ENCODE results near the gene GPR39.

Gene GPR39

DNA sequence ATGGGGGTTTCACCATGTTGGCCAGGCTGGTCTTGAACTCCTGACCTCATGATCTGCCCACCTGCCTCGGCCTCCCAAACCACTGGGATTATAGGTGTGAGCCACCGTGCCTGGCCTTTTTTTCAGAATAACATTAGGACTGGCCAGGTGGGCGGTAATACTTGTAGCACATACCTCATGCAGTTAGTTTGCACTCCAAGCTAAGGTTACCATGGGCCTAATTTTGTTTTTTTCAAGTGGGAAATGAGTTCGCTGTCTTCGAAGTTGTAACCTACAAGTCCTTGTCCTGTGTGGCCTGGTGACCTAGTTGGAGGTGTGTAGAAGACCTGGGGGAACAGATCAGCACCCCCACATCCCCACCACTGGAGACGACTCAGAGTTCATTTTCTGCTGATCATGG, 178.6 kb downstream of the GPR39 start:
- no peak overlapping the region for H3K27ac Mint-ChIP-seq
- peaks cover 6% of the 10 kb centered on the region for H3K27me3 Mint-ChIP-seq (ENCODE audit: low read depth, poor library complexity)
- H3K4me3 Mint-ChIP-seq: no peak overlapping the region
- TF ChIP-seq, protein P1, sequence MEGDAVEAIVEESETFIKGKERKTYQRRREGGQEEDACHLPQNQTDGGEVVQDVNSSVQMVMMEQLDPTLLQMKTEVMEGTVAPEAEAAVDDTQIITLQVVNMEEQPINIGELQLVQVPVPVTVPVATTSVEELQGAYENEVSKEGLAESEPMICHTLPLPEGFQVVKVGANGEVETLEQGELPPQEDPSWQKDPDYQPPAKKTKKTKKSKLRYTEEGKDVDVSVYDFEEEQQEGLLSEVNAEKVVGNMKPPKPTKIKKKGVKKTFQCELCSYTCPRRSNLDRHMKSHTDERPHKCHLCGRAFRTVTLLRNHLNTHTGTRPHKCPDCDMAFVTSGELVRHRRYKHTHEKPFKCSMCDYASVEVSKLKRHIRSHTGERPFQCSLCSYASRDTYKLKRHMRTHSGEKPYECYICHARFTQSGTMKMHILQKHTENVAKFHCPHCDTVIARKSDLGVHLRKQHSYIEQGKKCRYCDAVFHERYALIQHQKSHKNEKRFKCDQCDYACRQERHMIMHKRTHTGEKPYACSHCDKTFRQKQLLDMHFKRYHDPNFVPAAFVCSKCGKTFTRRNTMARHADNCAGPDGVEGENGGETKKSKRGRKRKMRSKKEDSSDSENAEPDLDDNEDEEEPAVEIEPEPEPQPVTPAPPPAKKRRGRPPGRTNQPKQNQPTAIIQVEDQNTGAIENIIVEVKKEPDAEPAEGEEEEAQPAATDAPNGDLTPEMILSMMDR (IDR thresholded peaks at IDR 0.05): no peak
- H3K36me3 Mint-ChIP-seq (ENCODE audit: low read depth): peaks cover 5% of the 10 kb centered on the region
- DNase-seq: no peak
- peaks cover 12% of the 10 kb centered on the region for H3K9me3 Mint-ChIP-seq
- H3K4me1 Mint-ChIP-seq: peaks cover 40% of the 10 kb centered on the region

DNA sequence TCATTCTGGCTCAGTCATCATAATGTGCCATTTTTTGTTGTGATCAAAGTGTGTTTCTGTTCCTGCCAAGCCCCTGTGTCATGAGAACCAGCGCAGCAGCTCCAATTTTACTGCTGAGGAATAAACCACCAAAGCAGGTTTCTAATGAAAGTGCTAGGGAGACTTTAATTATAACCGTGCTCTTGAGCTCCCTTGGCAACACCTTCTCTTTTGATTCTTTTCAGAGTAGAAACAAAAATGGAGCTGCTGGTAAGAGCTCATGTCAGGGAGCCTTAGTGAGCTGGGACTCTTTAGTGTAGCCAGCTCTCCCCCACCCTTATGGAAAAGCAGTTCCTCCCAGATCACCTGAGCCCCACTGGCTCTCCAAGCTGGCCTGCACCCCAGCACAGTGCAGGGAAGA, 179.1 kb downstream of the GPR39 start:
- H3K27ac Mint-ChIP-seq: no peak overlapping the region
- peaks cover 7% of the 10 kb centered on the region for H3K9me3 Mint-ChIP-seq
- H3K27me3 Mint-ChIP-seq (ENCODE audit: low read depth, poor library complexity): peaks cover 7% of the 10 kb centered on the region
- TF ChIP-seq, protein P1 (IDR thresholded peaks at IDR 0.05): no peak
- no peak for DNase-seq
- H3K4me3 Mint-ChIP-seq: no peak overlapping the region
- H3K36me3 Mint-ChIP-seq (ENCODE audit: low read depth): peaks cover under 1% of the 10 kb centered on the region
- H3K4me1 Mint-ChIP-seq: peaks cover 35% of the 10 kb centered on the region

DNA sequence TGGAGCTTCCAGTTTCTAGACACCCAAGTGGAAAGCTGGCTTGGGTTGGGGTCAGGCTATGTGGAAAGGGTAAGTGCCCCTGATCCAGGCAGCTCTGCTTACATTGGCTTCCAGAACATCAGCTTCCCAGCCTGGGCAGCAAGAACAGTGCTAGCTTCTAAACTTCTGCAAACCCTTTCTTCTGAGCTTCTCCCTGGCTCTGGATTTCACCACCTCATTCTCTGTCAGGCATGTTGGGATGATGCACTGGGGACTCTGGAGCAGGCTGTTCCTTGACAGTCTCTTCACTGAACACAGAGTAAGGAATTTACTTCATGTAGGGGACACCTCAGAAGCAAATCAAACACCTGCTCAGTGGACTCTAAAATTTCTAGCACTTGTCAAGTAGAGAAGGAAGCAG, 180.6 kb downstream of the GPR39 start:
- no peak overlapping the region for H3K27ac Mint-ChIP-seq
- peaks cover 26% of the 10 kb centered on the region for H3K4me1 Mint-ChIP-seq
- peaks cover 9% of the 10 kb centered on the region for H3K27me3 Mint-ChIP-seq (ENCODE audit: low read depth, poor library complexity)
- DNase-seq: no peak
- H3K36me3 Mint-ChIP-seq (ENCODE audit: low read depth): no peaks in the 10 kb centered on the region
- no peak overlapping the region for H3K4me3 Mint-ChIP-seq
- TF ChIP-seq, protein P1 (IDR thresholded peaks at IDR 0.05): no peak
- peaks cover 6% of the 10 kb centered on the region for H3K9me3 Mint-ChIP-seq

DNA sequence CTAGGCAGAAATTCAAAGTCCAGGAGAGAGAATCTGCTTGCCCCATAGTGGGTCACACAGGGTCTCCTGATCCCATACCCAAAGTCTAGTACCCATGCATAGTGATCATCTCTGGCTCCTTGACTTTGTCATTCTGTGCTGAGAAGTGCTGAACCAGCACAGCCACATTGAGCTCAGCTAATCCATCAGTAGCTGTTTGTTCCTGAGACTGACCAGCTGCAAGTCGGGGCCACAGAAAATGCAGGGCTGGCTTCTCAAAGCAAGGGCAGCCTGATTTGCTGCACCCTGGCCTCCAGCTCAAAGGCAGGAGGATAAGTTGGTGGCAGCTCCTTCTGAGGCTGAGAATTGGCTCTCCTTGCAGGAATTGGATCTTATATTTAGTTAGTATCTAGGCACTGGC, 181.2 kb downstream of the GPR39 start:
- TF ChIP-seq, protein P1 (IDR thresholded peaks at IDR 0.05): no peak
- peaks cover 9% of the 10 kb centered on the region for H3K27me3 Mint-ChIP-seq (ENCODE audit: low read depth, poor library complexity)
- no peak overlapping the region for H3K27ac Mint-ChIP-seq
- no peak for DNase-seq
- peaks cover 21% of the 10 kb centered on the region for H3K4me1 Mint-ChIP-seq
- H3K36me3 Mint-ChIP-seq (ENCODE audit: low read depth): no peaks in the 10 kb centered on the region
- H3K4me3 Mint-ChIP-seq: no peak overlapping the region
- H3K9me3 Mint-ChIP-seq: peaks cover 6% of the 10 kb centered on the region

DNA sequence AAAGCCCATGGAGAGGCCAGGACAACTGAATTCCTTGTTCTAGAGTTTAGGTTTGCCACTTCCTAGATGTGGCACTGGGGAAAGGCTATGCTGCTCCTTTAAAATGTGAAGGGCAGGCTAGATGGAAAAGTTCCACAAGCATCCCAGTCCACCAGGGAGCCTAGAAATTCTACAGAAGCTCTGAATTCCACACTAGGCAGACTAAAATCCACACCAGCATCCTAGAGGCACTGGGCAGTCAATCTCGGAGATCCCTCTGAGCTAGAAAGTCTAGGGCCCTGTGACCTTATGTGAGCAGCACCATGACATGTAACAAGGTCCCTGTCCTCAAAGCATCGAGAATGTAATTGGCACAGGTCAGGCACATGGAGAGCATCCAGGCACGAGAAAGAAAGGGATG, 181.9 kb downstream of the GPR39 start:
- Mint-ChIP-seq H3K4me1 (peaks cover 14% of the 10 kb centered on the region), H3K27me3 (ENCODE audit: low read depth, poor library complexity) (peaks cover 9% of the 10 kb centered on the region), H3K4me3 (no peak overlapping the region), H3K9me3 (peaks cover 6% of the 10 kb centered on the region), H3K27ac (no peak overlapping the region), H3K36me3 (ENCODE audit: low read depth) (no peaks in the 10 kb centered on the region)
- TF ChIP-seq, protein P1 (IDR thresholded peaks at IDR 0.05): no peak
- no peak for DNase-seq

- TF ChIP-seq, protein P1 (IDR thresholded peaks at IDR 0.05): no peak
- Mint-ChIP-seq H3K27me3 (ENCODE audit: low read depth, poor library complexity) (peaks cover 9% of the 10 kb centered on the region), H3K4me3 (no peak overlapping the region), H3K27ac (no peak overlapping the region), H3K4me1 (peaks cover 7% of the 10 kb centered on the region), H3K36me3 (ENCODE audit: low read depth) (no peaks in the 10 kb centered on the region), H3K9me3 (peaks cover 6% of the 10 kb centered on the region)
- no peak for DNase-seq
Measured at GRCh38 chr2:132599556-132599955, 183.0 kb downstream of the GPR39 start.
